ENCODE data around the gene MTRF1.
"Not testable (repeated sequence)": the region's sequence is repeated elsewhere in the genome, so short reads cannot be mapped to it uniquely, and the experiment has no call there.

Gene MTRF1

GRCh38 chr13:41188584-41188983 is 74.8 kb downstream of the MTRF1 start:
- POLR2A ChIA-PET, result no interaction called here
- CTCF ChIA-PET, result no interaction called here
- DNase-seq (ENCODE audit: extremely low spot score), result no peak
- no peak for TF ChIP-seq CTCF (IDR thresholded peaks at IDR 0.05; ENCODE audit: control extremely low read depth, extremely low read depth, low read depth, missing control alignments)

GRCh38 chr13:41186481-41186880 is 76.9 kb downstream of the MTRF1 start:
- ChIA-PET CTCF (interaction anchor here (1.2 to 1.4 kb wide), 2 partner anchors 57 to 69 kb away, joined by 3 read pairs; no protein-coding TSS in a partner anchor), POLR2A (no interaction called here)
- TF ChIP-seq CTCF (IDR thresholded peaks at IDR 0.05; ENCODE audit: control extremely low read depth, extremely low read depth, low read depth, missing control alignments), result no peak
- DNase-seq (ENCODE audit: extremely low spot score), result no peak

- ChIA-PET POLR2A (no interaction called here), CTCF (interaction anchor here (1.4 kb wide), 1 partner anchor 44 kb away, joined by 3 read pairs; no protein-coding TSS in a partner anchor)
- DNase-seq (ENCODE audit: extremely low spot score), result no peak
- no peak for TF ChIP-seq CTCF (IDR thresholded peaks at IDR 0.05; ENCODE audit: control extremely low read depth, extremely low read depth, low read depth, missing control alignments)
Observed at GRCh38 chr13:41182231-41182630, 81.1 kb downstream of the MTRF1 start.

- no peak for DNase-seq (ENCODE audit: extremely low spot score)
- ChIA-PET CTCF (interaction anchor here (1.1 to 1.4 kb wide), 2 partner anchors 24 to 45 kb away, joined by 3 to 4 read pairs; no protein-coding TSS in a partner anchor), POLR2A (no interaction called here)
- TF ChIP-seq CTCF (IDR thresholded peaks at IDR 0.05; ENCODE audit: control extremely low read depth, extremely low read depth, low read depth, missing control alignments), result no peak
Observed at GRCh38 chr13:41179593-41180250, 83.7 kb downstream of the MTRF1 start.

GRCh38 chr13:41178040-41178439 is 85.3 kb downstream of the MTRF1 start:
- no peak for TF ChIP-seq CTCF (IDR thresholded peaks at IDR 0.05; ENCODE audit: control extremely low read depth, extremely low read depth, low read depth, missing control alignments)
- POLR2A ChIA-PET, result no interaction called here
- DNase-seq (ENCODE audit: extremely low spot score), result no peak
- CTCF ChIA-PET, result interaction anchor here (1.4 to 1.5 kb wide), 2 partner anchors 19 to 26 kb away, joined by 3 to 4 read pairs; no protein-coding TSS in a partner anchor

- DNase-seq (ENCODE audit: extremely low spot score), result no peak
- ChIA-PET CTCF (interaction anchor here (1.4 to 1.5 kb wide), 2 partner anchors 19 to 27 kb away, joined by 3 to 4 read pairs; no protein-coding TSS in a partner anchor), POLR2A (no interaction called here)
- no peak for TF ChIP-seq CTCF (IDR thresholded peaks at IDR 0.05; ENCODE audit: control extremely low read depth, extremely low read depth, low read depth, missing control alignments)
Observed at GRCh38 chr13:41177616-41178015, 85.8 kb downstream of the MTRF1 start.

GRCh38 chr13:41175576-41175975 is 87.8 kb downstream of the MTRF1 start:
- DNase-seq (ENCODE audit: extremely low spot score); CTCF ChIA-PET; POLR2A ChIA-PET: not testable (repeated sequence)

Data from GM10248 (cell line).